Tibial artery (tissue), 4 donors: ENCODE measurements around the gene BPIFB4.

ENCODE experiments used
- DNase-seq, 2 donors: peaks; one replicate each; pipeline ENCODE4 v3.0.0-alpha.2; 2019
- H3K27ac ChIP-seq, 2 donors: fragments of 200-600 bp; sonication (generic) in 1 of 2; 1 replicate in 1 of 2; 2 replicates in 1 of 2; pipeline ENCODE4 v1.5.1; 2018 to 2019; ENCODE audit warnings: mild to moderate bottlenecking in 1 of 2
- H3K27me3 ChIP-seq, 2 donors: fragments of 200-600 bp; sonication (generic) in 1 of 2; one replicate each; pipeline versions ENCODE4 v1.5.1 to v1.6.0; 2016 to 2019
- H3K36me3 ChIP-seq, 3 donors: fragments of 200-600 bp; sonication (generic) in 2 of 3; one replicate each; pipeline ENCODE4 v1.5.1; 2016 to 2019; ENCODE audit warnings: mild to moderate bottlenecking in 2 of 3
- H3K4me1 ChIP-seq, 4 donors: fragments of 200-600 bp; sonication (generic) in 2 of 4; 1 replicate in 3 of 4; 2 replicates in 1 of 4; pipeline ENCODE4 v1.5.1; 2016 to 2019
- H3K4me3 ChIP-seq, 2 donors: fragments of 200-600 bp; sonication (generic) in 1 of 2; 1 replicate in 1 of 2; 2 replicates in 1 of 2; pipeline ENCODE4 v1.5.1; 2018 to 2019; ENCODE audit warnings: mild to moderate bottlenecking in 2 of 2
- H3K9me3 ChIP-seq, 3 donors: fragments of 200-600 bp; sonication (generic) in 1 of 3; one replicate each; pipeline ENCODE4 v1.5.1; 2016 to 2019
- intact Hi-C: fragments of 100-400 bp; cut with DNase I; formaldehyde crosslinking; loops from one replicate; pipeline ENCODE4 v1.15.0; 2023; ENCODE audit warnings: low total_unique reads
- TF ChIP-seq, protein P1 (sequence below), 2 experiments: fragments of 200-600 bp in 1 of 2; fragments of 450-650 bp in 1 of 2; IDR thresholded peaks; one replicate each; pipeline ENCODE4 v1.5.1; 2017 to 2019; ENCODE audit warnings: antibody characterized with exemption in 2 of 2, mild to moderate bottlenecking in 1 of 2, moderate library complexity in 1 of 2

Gene BPIFB4

GRCh38 chr20:33124261-33124660 is 44.8 kb downstream of the BPIFB4 start:
- H3K27ac ChIP-seq, result no peak overlapping the region

DNA sequence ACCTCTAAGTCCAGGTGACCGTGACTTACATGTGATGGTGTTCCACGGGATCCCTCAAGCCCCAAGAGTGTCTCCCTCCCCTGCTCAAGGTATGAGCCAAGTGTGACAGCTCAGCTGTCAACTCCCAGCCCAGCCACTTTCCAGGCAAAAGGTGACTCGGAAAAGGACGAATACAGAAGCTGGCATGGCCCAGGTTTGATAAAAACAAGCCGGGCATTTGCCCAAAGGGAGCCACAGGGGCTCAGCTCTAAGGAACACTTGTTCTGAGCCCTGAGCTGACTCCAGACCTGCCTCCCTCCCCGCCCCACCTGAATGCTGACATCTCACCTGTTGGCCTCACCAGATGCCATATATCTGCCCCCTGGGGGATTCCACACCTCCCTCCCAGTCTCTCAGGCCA is 45.6 kb downstream of the BPIFB4 start:
- Histone ChIP-seq H3K4me3 (no peak overlapping the region), H3K4me1 (no peaks in the 10 kb centered on the region), H3K9me3 (no peaks in the 10 kb centered on the region), H3K27me3 (no peaks in the 10 kb centered on the region), H3K27ac (no peak overlapping the region), H3K36me3 (no peaks in the 10 kb centered on the region)
- TF ChIP-seq, protein P1, sequence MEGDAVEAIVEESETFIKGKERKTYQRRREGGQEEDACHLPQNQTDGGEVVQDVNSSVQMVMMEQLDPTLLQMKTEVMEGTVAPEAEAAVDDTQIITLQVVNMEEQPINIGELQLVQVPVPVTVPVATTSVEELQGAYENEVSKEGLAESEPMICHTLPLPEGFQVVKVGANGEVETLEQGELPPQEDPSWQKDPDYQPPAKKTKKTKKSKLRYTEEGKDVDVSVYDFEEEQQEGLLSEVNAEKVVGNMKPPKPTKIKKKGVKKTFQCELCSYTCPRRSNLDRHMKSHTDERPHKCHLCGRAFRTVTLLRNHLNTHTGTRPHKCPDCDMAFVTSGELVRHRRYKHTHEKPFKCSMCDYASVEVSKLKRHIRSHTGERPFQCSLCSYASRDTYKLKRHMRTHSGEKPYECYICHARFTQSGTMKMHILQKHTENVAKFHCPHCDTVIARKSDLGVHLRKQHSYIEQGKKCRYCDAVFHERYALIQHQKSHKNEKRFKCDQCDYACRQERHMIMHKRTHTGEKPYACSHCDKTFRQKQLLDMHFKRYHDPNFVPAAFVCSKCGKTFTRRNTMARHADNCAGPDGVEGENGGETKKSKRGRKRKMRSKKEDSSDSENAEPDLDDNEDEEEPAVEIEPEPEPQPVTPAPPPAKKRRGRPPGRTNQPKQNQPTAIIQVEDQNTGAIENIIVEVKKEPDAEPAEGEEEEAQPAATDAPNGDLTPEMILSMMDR (IDR thresholded peaks at IDR 0.05), result no peak
- intact Hi-C loops, result no loop called here
- DNase-seq, result no peak

More at GRCh38 chr20:33124261-33124660, 44.8 kb downstream of the BPIFB4 start:
- no peak overlapping the region for H3K4me3 ChIP-seq
- H3K27me3 ChIP-seq, result no peaks in the 10 kb centered on the region
- TF ChIP-seq, protein P1 (IDR thresholded peaks at IDR 0.05), result no peak
- intact Hi-C loops, result no loop called here
- no peaks in the 10 kb centered on the region for H3K9me3 ChIP-seq
- no peaks in the 10 kb centered on the region for H3K36me3 ChIP-seq
- no peaks in the 10 kb centered on the region for H3K4me1 ChIP-seq
- DNase-seq, result no peak

DNA sequence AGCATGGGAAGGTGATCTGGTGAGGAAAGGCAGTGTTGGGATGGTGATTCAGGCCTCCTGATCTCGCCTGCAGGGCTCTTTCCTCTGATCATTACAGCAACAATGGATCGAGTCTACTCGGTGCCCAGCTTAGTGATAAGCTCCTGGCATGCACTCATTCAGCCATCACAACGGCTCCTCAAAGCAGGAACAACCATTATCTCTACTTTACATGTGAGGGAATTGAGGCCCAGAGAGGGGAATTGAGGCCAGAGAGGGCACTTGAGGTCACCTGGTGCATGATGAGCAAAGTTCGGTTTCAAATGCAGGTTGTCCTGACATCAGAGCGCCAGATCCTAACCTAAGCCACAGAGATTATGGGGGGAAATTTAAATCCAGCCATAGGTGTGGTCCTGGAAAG is 46.5 kb downstream of the BPIFB4 start:
- TF ChIP-seq, protein P1 (IDR thresholded peaks at IDR 0.05), result no peak
- no peak overlapping the region for H3K4me3 ChIP-seq

DNA sequence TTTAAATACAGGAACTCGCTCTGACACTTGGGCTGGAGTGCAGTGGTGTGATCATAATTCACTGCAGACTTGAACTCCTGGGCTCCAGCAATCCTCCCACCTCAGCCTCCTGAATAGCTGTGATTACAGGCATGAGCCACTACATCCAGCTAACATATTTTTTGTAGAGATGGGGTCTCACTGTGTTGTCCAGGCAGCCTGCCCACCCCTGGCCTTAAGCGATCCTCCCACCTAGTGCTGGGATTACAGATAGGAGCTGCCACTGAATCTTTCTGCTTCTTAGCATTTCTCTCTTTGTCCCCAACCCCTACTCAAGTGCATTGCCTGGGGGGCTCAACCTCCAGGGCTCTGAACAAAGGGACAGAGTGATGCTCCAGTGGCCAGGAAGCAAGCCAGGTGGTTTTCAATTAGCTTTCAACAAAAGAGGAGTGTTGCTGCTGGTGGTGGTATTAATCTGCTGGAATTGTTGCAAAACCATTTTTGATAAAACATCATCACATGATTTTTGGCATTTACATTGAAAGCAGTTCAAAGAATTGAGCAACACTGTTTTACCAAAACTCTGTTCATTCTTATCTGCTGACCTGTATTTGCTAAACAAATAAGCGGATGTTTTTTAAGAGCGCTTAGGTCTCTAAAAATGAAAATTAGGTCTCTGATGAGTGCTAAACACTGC is 48.1 kb downstream of the BPIFB4 start:
- H3K27me3 ChIP-seq, result peaks cover 0 to 9% of the 10 kb centered on the region in 2 donors
- peaks cover 0 to 4% (median 0%) of the 10 kb centered on the region in 4 donors for H3K4me1 ChIP-seq
- no peak overlapping the region for H3K4me3 ChIP-seq
- TF ChIP-seq, protein P1 (IDR thresholded peaks at IDR 0.05), result no peak
- no peak overlapping the region for H3K27ac ChIP-seq
- intact Hi-C loops, result no loop called here
- DNase-seq, result no peak
- H3K36me3 ChIP-seq, result no peaks in the 10 kb centered on the region
- no peaks in the 10 kb centered on the region for H3K9me3 ChIP-seq

More for the DNA sequence above, 46.5 kb downstream of the BPIFB4 start:
- H3K27me3 ChIP-seq, result no peaks in the 10 kb centered on the region
- H3K4me1 ChIP-seq, result no peaks in the 10 kb centered on the region
- DNase-seq, result no peak
- H3K36me3 ChIP-seq, result no peaks in the 10 kb centered on the region
- intact Hi-C loops, result no loop called here
- H3K27ac ChIP-seq, result no peak overlapping the region
- H3K9me3 ChIP-seq, result no peaks in the 10 kb centered on the region

GRCh38 chr20:33130568-33131061 is 51.2 kb downstream of the BPIFB4 start:
- peaks cover 0 to 4% (median 0%) of the 10 kb centered on the region in 4 donors for H3K4me1 ChIP-seq
- H3K9me3 ChIP-seq, result no peaks in the 10 kb centered on the region
- no peak overlapping the region for H3K4me3 ChIP-seq
- TF ChIP-seq, protein P1 (IDR thresholded peaks at IDR 0.05), result no peak
- no peak overlapping the region for H3K27ac ChIP-seq
- DNase-seq, result no peak
- intact Hi-C loops, result no loop called here
- no peaks in the 10 kb centered on the region for H3K36me3 ChIP-seq
- H3K27me3 ChIP-seq, result peaks cover 0 to 15% of the 10 kb centered on the region in 2 donors
